HepG2 (cell line): ENCODE data around the gene GEMIN2. TPM values are rescaled to one million over a fixed set of nuclear protein-coding genes. Genes with fewer than 3 reads are reported as not detected.

Source experiments
- AGO1 ChIP-seq: fragments of 200-400 bp; formaldehyde crosslinking; IDR thresholded peaks from 2 replicates; pipeline ENCODE4 v1.6.1; 2017; ENCODE audit warnings: mild to moderate bottlenecking, low read depth, low read length, moderate library complexity; ENCODE audit not compliant: poor library complexity, severe bottlenecking
- BHLHE40 ChIP-seq: IDR thresholded peaks from 2 replicates; pipeline ENCODE4 v1.6.1; 2011; ENCODE audit warnings: low read length, improper control_type of control experiment
- CBFB ChIP-seq: sonication (generic); formaldehyde crosslinking; IDR thresholded peaks from 2 replicates; pipeline ENCODE4 v1.4.0; 2020; ENCODE audit warnings: missing genetic modification reagents
- CREBL2 ChIP-seq: sonication (generic); formaldehyde crosslinking; IDR thresholded peaks from 2 replicates; pipeline ENCODE4 v1.8.1; 2023; ENCODE audit warnings: missing genetic modification reagents, mild to moderate bottlenecking, borderline replicate concordance
- CSRNP1 ChIP-seq: sonication (generic); formaldehyde crosslinking; IDR thresholded peaks from 2 replicates; pipeline ENCODE4 v1.8.1; 2023; ENCODE audit warnings: mild to moderate bottlenecking, missing genetic modification reagents
- MAFG ChIP-seq: sonication (generic); formaldehyde crosslinking; IDR thresholded peaks from 2 replicates; pipeline ENCODE4 v1.5.1; 2020; ENCODE audit warnings: mild to moderate bottlenecking, missing genetic modification reagents
- PHF8 ChIP-seq: sonication (generic); formaldehyde crosslinking; IDR thresholded peaks from 2 replicates; pipeline ENCODE4 v1.5.0; 2020; ENCODE audit warnings: missing genetic modification reagents
- REST ChIP-seq, 2 experiments: IDR thresholded peaks; 2 replicates each; pipeline ENCODE4 v1.6.1; 2011 to 2012; ENCODE audit warnings: low read length in 2 of 2, borderline replicate concordance in 1 of 2, low read depth in 1 of 2, mild to moderate bottlenecking in 1 of 2, moderate library complexity in 1 of 2
- ZFX ChIP-seq: sonication (generic); formaldehyde crosslinking; IDR thresholded peaks from 2 replicates; pipeline ENCODE4 v1.4.0; 2020; ENCODE audit warnings: mild to moderate bottlenecking, low read depth, missing genetic modification reagents, moderate library complexity
- ZNF281 ChIP-seq: sonication (generic); formaldehyde crosslinking; IDR thresholded peaks from 2 replicates; pipeline ENCODE4 v1.4.0; 2020; ENCODE audit warnings: missing genetic modification reagents, borderline replicate concordance
- ZNF30 ChIP-seq: sonication (generic); formaldehyde crosslinking; IDR thresholded peaks from 2 replicates; pipeline ENCODE4 v1.5.0; 2020; ENCODE audit warnings: mild to moderate bottlenecking, missing genetic modification reagents
- ZNF720 ChIP-seq: sonication (generic); formaldehyde crosslinking; IDR thresholded peaks from 2 replicates; pipeline ENCODE4 v1.4.0; 2020; ENCODE audit warnings: missing genetic modification reagents
- polyA plus RNA-seq, 8 experiments: library from polyadenylated mRNA; depleted of rRNA in 3 of 8; stranded (reverse) in 7 of 8; unstranded in 1 of 8; fragments of >200 nt; fragmentation: Illumina TruSeq in 4 of 8; extraction: Trizol in 4 of 8; gene quantifications; 2 replicates each; pipeline versions ENCODE4 v1.2.1 to v1.2.3, GENCODE V29; 2011 to 2016; ENCODE audit warnings: low read depth in 4 of 8, missing spikeins in 1 of 8, mixed read lengths in 1 of 8; ENCODE audit not compliant: insufficient read depth in 1 of 8
- total RNA-seq, 5 experiments: library from RNA; depleted of rRNA; stranded (reverse); fragments of >200 nt; fragmentation: Illumina TruSeq; extraction: Trizol; gene quantifications; 2 replicates each; pipeline ENCODE4 v1.2.3, GENCODE V29; 2016; ENCODE audit warnings: low read depth in 1 of 5
- TF ChIP-seq, protein P1 (sequence below): sonication (generic); formaldehyde crosslinking; IDR thresholded peaks from 2 replicates; pipeline ENCODE4 v1.8.0; 2022; ENCODE audit warnings: missing genetic modification reagents, mild to moderate bottlenecking, moderate library complexity, borderline replicate concordance

Gene GEMIN2
- total and polyA plus RNA-seq, 2 of the 13 experiments (the other 11 are each of a cell fraction or from before 2014, with no cell fraction given), result 54.8 to 110 TPM

GRCh38 chr14:39145266-39145966 is 31.3 kb downstream of the GEMIN2 start (continued):
- no peak for TF ChIP-seq ZFX (CRISPR knock-in tag)
- TF ChIP-seq BHLHE40, result no peak
- no peak for TF ChIP-seq AGO1
- TF ChIP-seq CBFB (CRISPR knock-in tag), result no peak
- no peak for TF ChIP-seq REST (IDR thresholded peaks at IDR 0.05; ENCODE audit: borderline replicate concordance in 1 of 2, low read depth in 1 of 2, low read length in 2 of 2)
- TF ChIP-seq CREBL2 (CRISPR knock-in tag), result no peak
- TF ChIP-seq, protein P1, sequence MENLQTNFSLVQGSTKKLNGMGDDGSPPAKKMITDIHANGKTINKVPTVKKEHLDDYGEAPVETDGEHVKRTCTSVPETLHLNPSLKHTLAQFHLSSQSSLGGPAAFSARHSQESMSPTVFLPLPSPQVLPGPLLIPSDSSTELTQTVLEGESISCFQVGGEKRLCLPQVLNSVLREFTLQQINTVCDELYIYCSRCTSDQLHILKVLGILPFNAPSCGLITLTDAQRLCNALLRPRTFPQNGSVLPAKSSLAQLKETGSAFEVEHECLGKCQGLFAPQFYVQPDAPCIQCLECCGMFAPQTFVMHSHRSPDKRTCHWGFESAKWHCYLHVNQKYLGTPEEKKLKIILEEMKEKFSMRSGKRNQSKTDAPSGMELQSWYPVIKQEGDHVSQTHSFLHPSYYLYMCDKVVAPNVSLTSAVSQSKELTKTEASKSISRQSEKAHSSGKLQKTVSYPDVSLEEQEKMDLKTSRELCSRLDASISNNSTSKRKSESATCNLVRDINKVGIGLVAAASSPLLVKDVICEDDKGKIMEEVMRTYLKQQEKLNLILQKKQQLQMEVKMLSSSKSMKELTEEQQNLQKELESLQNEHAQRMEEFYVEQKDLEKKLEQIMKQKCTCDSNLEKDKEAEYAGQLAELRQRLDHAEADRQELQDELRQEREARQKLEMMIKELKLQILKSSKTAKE (CRISPR knock-in tag), result no peak
- no peak for TF ChIP-seq PHF8 (CRISPR knock-in tag)
- TF ChIP-seq CSRNP1 (CRISPR knock-in tag), result no peak
- TF ChIP-seq ZNF30 (CRISPR knock-in tag), result no peak
- TF ChIP-seq MAFG (CRISPR knock-in tag), result no peak
- TF ChIP-seq ZNF281 (CRISPR knock-in tag), result 0 out of 2 replicates have a peak, but pooled peaks have one; percentile 9
- no peak for TF ChIP-seq ZNF720 (CRISPR knock-in tag)
